BLaER1 (cell line): ENCODE data around the gene TAP1.
"Not testable (repeated sequence)": the region's sequence is repeated elsewhere in the genome, so short reads cannot be mapped to it uniquely, and the experiment has no call there.

Experiments
- H3K27ac ChIP-seq: shearing (Covaris generic); formaldehyde crosslinking; 2 replicates; pipeline ENCODE4 v1.8.1; 2022
- H3K27me3 ChIP-seq: shearing (Covaris generic); formaldehyde crosslinking; 2 replicates; pipeline ENCODE4 v1.8.1; 2022
- H3K36me3 ChIP-seq: shearing (Covaris generic); formaldehyde crosslinking; 2 replicates; pipeline ENCODE4 v1.8.1; 2022
- H3K4me1 ChIP-seq: shearing (Covaris generic); formaldehyde crosslinking; 2 replicates; pipeline ENCODE4 v1.8.1; 2022
- H3K4me2 ChIP-seq: shearing (Covaris generic); formaldehyde crosslinking; 2 replicates; pipeline ENCODE4 v1.8.1; 2022
- H3K4me3 ChIP-seq: shearing (Covaris generic); formaldehyde crosslinking; 2 replicates; pipeline ENCODE4 v1.8.1; 2022
- H3K9ac ChIP-seq: shearing (Covaris generic); formaldehyde crosslinking; 2 replicates; pipeline ENCODE4 v1.8.1; 2022
- H3K9me3 ChIP-seq: shearing (Covaris generic); formaldehyde crosslinking; 2 replicates; pipeline ENCODE4 v1.8.1; 2022
- H4K20me1 ChIP-seq: shearing (Covaris generic); formaldehyde crosslinking; 2 replicates; pipeline ENCODE4 v1.8.1; 2022
- Cebpa-rat ChIP-seq: shearing (Covaris generic); IDR thresholded peaks from 2 replicates; pipeline ENCODE4 v1.8.1; 2022

Gene TAP1

DNA sequence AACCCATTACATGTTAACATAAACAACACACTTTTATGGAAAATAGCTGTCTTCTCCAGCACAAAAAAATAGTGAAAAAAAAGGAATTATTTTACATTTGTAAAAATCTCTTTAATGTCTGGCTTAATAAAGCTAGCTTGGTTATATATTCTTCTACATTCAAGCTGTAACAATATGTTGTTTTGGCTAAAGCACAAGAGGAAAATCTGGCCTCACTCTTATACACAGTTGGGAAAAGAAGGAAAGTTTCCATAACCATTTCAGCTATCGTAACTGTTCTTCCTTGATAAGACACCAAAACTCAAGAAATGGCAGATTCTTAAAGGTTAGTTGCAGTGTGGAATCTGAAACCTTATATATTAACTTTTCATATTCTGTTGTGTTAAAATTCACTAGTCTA is 44.3 kb downstream of the TAP1 start:
- Histone ChIP-seq H3K27ac (no peak overlapping the region), H3K4me3 (no peak overlapping the region), H3K27me3 (no peaks in the 10 kb centered on the region), H3K36me3 (no peaks in the 10 kb centered on the region), H3K4me1 (no peaks in the 10 kb centered on the region), H4K20me1 (no peaks in the 10 kb centered on the region), H3K4me2 (no peak overlapping the region), H3K9me3 (no peaks in the 10 kb centered on the region), H3K9ac (no peak overlapping the region)
- TF ChIP-seq Cebpa-rat = no peak

DNA sequence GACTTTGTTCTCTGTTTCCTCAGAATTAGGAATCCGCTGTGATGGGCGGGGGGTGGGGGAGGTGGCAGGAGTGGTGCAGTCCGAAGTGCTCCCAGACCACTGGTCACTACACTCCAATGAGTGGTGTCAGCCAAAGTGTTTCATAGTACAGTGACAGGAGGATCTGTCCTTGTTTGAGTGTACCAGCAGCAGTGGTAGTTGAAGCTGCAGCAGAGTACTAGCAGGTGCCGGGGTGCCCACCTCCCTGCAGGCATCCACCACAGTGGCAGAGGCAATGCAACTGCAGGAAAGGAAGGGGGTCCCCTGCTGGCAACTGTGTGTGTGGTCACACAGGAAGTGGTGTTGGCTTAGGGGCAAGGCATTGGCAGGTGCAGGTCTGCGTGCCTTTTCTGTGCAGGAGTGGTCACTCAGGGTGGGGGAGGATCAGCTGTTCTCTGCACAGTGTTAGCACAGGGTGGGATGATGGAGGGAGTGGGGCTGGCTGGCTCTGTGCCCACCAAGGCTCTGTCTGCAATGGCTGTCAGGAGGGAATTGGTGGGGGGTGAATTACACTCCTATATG is 46.4 kb downstream of the TAP1 start:
- H3K4me1 ChIP-seq = no peaks in the 10 kb centered on the region
- H3K9me3 ChIP-seq = no peaks in the 10 kb centered on the region
- no peak overlapping the region for H3K27ac ChIP-seq
- no peak overlapping the region for H3K9ac ChIP-seq
- TF ChIP-seq Cebpa-rat = no peak
- H3K27me3 ChIP-seq = no peaks in the 10 kb centered on the region
- H4K20me1 ChIP-seq = no peaks in the 10 kb centered on the region
- H3K4me3 ChIP-seq = no peak overlapping the region
- no peak overlapping the region for H3K4me2 ChIP-seq
- no peaks in the 10 kb centered on the region for H3K36me3 ChIP-seq

DNA sequence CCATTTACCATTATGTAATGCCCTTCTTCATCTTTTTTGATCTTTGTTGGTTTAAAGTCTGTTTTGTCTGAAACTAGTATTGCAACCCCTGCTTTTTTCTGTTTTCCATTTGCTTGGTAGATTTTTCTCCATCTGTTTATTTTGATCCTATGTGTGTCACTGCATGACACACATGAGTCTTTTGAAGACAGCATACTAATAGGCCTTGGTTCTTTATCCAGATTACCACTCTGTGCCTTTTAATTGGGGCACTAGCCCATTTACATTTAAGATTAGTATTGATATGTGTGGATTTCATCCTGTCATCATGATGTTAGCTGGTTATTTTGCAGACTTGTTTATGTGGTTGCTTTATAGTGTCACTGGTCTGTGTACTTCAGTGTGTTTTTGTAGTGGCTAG is 48.1 kb downstream of the TAP1 start:
- not testable (repeated sequence) for H3K9ac ChIP-seq, H3K9me3 ChIP-seq, H3K36me3 ChIP-seq, H3K27ac ChIP-seq, H3K4me2 ChIP-seq, H3K4me3 ChIP-seq, H3K4me1 ChIP-seq, H4K20me1 ChIP-seq, H3K27me3 ChIP-seq

DNA sequence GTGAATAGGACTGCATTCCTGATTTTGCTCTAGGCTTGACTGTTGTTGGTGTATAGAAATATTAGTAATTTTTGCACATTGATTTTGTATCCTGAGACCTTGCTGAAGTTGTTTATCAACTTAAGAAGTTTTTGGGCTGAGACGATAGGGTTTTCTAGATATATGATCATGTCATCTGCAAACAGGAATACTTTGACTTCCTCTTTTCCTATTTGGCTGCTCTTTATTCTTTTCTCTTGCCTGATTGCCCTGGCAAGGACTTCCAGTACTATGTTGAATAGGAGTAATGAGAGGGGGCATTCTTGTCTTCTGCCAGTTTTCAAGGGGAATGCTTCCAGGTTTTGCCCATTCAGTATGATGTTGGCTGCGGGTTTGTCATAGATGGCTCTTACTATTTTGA is 50.1 kb downstream of the TAP1 start:
- H3K9ac ChIP-seq = no peak overlapping the region
- H3K4me2 ChIP-seq = no peak overlapping the region
- H3K4me3 ChIP-seq = no peak overlapping the region
- no peaks in the 10 kb centered on the region for H3K4me1 ChIP-seq
- H3K27me3 ChIP-seq = no peaks in the 10 kb centered on the region
- no peak overlapping the region for H3K27ac ChIP-seq
- no peaks in the 10 kb centered on the region for H4K20me1 ChIP-seq
- H3K36me3 ChIP-seq = no peaks in the 10 kb centered on the region
- no peak for TF ChIP-seq Cebpa-rat
- H3K9me3 ChIP-seq = peaks cover 17% of the 10 kb centered on the region

DNA sequence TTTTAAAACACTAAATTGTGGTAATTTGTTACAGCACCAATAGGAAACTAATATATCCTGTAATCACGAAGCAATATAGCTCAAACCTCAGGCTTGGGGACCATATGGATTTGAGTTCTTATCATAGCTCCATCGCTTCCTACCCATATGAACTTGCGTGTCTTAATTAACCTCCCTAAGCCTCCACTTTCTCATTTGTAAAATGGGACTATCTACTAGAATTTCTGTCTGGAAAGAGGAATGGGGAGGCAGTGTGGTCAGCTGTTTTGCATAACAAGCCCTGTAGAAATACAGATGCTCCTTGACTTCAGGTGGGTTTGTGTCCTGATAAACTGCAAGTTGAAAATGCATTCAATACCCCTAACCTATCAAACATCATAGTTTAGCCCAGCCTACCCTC is 53.8 kb downstream of the TAP1 start:
- Histone ChIP-seq H3K4me1 (peaks cover 33% of the 10 kb centered on the region), H3K36me3 (no peaks in the 10 kb centered on the region), H3K9ac (no peak overlapping the region), H3K27me3 (no peaks in the 10 kb centered on the region), H3K4me3 (no peak overlapping the region), H3K9me3 (peaks cover 19% of the 10 kb centered on the region), H3K4me2 (no peak overlapping the region), H3K27ac (no peak overlapping the region), H4K20me1 (no peaks in the 10 kb centered on the region)
- no peak for TF ChIP-seq Cebpa-rat

DNA sequence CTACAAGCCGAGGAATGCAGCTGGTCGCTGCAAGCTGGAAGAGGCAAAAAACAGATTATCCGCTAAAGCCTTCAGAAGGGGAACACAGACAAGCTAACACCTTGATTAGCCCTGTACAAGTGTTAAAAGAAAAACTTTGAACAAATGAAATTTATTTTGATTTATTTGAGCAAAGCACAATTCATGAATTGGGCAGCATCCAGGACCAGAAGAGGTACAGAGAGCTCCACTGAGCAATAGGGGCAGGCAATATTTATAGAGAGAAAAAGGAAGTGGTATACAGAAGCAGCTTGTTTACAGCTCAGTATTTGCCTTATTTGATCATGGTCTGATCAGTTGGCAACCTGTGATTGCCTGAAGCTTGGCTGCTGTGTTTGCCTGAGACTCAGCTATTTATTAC is 54.3 kb downstream of the TAP1 start:
- peaks cover 19% of the 10 kb centered on the region for H3K9me3 ChIP-seq
- H3K36me3 ChIP-seq = no peaks in the 10 kb centered on the region
- H3K9ac ChIP-seq = no peak overlapping the region
- peaks cover 39% of the 10 kb centered on the region for H3K4me1 ChIP-seq
- no peak overlapping the region for H3K4me3 ChIP-seq
- H4K20me1 ChIP-seq = no peaks in the 10 kb centered on the region
- no peak overlapping the region for H3K4me2 ChIP-seq
- no peaks in the 10 kb centered on the region for H3K27me3 ChIP-seq
- TF ChIP-seq Cebpa-rat = no peak
- H3K27ac ChIP-seq = no peak overlapping the region

DNA sequence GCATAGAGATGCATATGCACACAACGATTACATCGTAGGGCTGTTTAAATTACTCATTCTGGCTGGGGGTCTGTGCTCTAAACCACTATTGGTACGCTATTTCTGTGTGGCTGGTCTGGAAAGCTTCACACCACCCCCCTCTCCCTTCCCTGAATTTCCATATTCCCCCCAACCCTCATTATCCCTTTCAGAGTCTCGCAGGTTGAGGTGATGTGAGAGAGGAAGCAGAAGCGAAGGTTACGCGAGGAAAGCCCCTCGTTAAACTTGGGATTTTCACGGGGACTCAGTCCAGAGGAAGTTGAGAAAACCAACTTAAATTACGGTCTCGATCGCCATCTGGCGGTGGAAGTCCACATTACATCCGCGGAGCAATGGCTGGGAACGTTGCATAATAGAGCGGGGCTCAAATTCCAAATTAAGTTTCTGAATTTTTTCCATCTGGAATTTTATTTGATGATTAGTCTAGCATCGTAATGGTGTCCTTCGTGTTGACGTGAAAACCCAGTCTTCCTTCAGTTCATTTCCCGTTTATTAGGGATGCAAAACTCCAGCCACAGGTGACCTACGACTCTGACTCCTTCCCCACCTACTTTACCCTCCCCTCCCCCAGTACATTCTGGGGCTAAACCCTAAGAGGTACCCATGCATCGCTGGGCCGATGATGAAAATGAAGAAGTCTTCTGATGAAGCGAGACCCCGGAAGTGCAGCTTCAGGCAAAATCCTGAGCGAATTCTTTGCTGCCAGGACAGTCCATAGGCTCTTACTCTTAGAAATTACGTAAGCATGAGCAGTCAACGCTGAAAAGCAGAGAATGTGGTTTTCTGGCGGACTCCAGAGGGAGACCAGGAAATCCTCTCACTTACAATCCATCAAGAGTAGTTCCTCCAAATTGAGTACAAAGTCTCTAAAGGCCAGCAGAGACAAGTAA is 56.4 kb downstream of the TAP1 start:
- peak; percentile 89 for TF ChIP-seq Cebpa-rat
- Histone ChIP-seq H3K4me1 (peaks cover 58% of the 10 kb centered on the region), H3K36me3 (no peaks in the 10 kb centered on the region), H3K27ac (peak overlapping the region; percentile 69), H4K20me1 (no peaks in the 10 kb centered on the region), H3K27me3 (no peaks in the 10 kb centered on the region), H3K9me3 (peaks cover 19% of the 10 kb centered on the region), H3K9ac (peak overlapping the region; percentile 67), H3K4me2 (peak overlapping the region; percentile 86), H3K4me3 (peak overlapping the region; percentile 58)
